Naive B cell (primary cell): ENCODE results near the gene DEAF1. TPM values are rescaled to one million over a fixed set of nuclear protein-coding genes. Genes with fewer than 3 reads are reported as not detected.
"Not testable (repeated sequence)": the region's sequence is repeated elsewhere in the genome, so short reads cannot be mapped to it uniquely, and the experiment has no call there.

Experiments
- ATAC-seq, 2 donors: fragments of 150-1000 bp; cut with Tn5 transposase; 2 replicates each; pipeline ENCODE4 v1.10.0; 2021; ENCODE audit warnings: low read depth in 2 of 2, mild to moderate bottlenecking in 2 of 2, moderate library complexity in 2 of 2
- DNase-seq: peaks from one replicate; pipeline ENCODE4 v3.0.0; 2022
- H3K27ac Mint-ChIP-seq, 6 donors: one replicate each; pipeline ENCODE4 v1.8.0; 2020 to 2022; ENCODE audit warnings: mild to moderate bottlenecking in 6 of 6, mixed read lengths in 6 of 6, moderate library complexity in 5 of 6, inconsistent platforms in 2 of 6
- H3K27me3 Mint-ChIP-seq, 3 donors: one replicate each; pipeline ENCODE4 v1.8.0; 2021 to 2022; ENCODE audit warnings: mixed read lengths in 3 of 3, mild to moderate bottlenecking in 1 of 3
- H3K36me3 Mint-ChIP-seq, 2 donors: one replicate each; pipeline ENCODE4 v1.8.0; 2020 to 2022; ENCODE audit warnings: mixed read lengths in 2 of 2, inconsistent platforms in 1 of 2, mild to moderate bottlenecking in 1 of 2
- H3K4me1 Mint-ChIP-seq, 3 donors: one replicate each; pipeline ENCODE4 v1.8.0; 2020 to 2022; ENCODE audit warnings: mixed read lengths in 3 of 3, inconsistent platforms in 1 of 3, mild to moderate bottlenecking in 1 of 3, moderate library complexity in 1 of 3
- H3K4me3 Mint-ChIP-seq, 8 donors: one replicate each; pipeline ENCODE4 v1.8.0; 2020 to 2022; ENCODE audit warnings: mild to moderate bottlenecking in 8 of 8, mixed read lengths in 8 of 8, moderate library complexity in 8 of 8, inconsistent platforms in 2 of 8
- H3K9me3 Mint-ChIP-seq, 7 donors: one replicate each; pipeline ENCODE4 v1.8.0; 2020 to 2022; ENCODE audit warnings: mixed read lengths in 7 of 7, mild to moderate bottlenecking in 5 of 7, inconsistent platforms in 2 of 7, moderate library complexity in 1 of 7
- polyA plus RNA-seq, 6 donors: library from polyadenylated mRNA; unstranded; fragments of 300-500 nt; fragmentation: Illumina TruSeq; gene quantifications; one replicate each; pipeline ENCODE4 v1.2.3, GENCODE V29; 2021; ENCODE audit warnings: low read depth in 6 of 6

The DEAF1 gene
- polyA plus RNA-seq, 6 donors from 2014 or later: 16.7 to 39.8 (median 24.7) TPM

- H3K36me3 Mint-ChIP-seq: no peaks in the 10 kb centered on the region
- H3K4me3 Mint-ChIP-seq: peak overlapping the region; percentile 82 to 95 (median 90)
- H3K9me3 Mint-ChIP-seq: no peaks in the 10 kb centered on the region
- no peaks in the 10 kb centered on the region for H3K27me3 Mint-ChIP-seq
- DNase-seq (peak; percentile 76), ATAC-seq (no peak)
- peaks cover 30 to 38% (median 37%) of the 10 kb centered on the region in 3 donors for H3K4me1 Mint-ChIP-seq
- H3K27ac Mint-ChIP-seq: peak overlapping the region in 4 of 6 donors; percentile 36 to 94 (median 92)
These were observed 2.1 kb downstream of the DEAF1 start for GRCh38 chr11:692824-693414.

DNA sequence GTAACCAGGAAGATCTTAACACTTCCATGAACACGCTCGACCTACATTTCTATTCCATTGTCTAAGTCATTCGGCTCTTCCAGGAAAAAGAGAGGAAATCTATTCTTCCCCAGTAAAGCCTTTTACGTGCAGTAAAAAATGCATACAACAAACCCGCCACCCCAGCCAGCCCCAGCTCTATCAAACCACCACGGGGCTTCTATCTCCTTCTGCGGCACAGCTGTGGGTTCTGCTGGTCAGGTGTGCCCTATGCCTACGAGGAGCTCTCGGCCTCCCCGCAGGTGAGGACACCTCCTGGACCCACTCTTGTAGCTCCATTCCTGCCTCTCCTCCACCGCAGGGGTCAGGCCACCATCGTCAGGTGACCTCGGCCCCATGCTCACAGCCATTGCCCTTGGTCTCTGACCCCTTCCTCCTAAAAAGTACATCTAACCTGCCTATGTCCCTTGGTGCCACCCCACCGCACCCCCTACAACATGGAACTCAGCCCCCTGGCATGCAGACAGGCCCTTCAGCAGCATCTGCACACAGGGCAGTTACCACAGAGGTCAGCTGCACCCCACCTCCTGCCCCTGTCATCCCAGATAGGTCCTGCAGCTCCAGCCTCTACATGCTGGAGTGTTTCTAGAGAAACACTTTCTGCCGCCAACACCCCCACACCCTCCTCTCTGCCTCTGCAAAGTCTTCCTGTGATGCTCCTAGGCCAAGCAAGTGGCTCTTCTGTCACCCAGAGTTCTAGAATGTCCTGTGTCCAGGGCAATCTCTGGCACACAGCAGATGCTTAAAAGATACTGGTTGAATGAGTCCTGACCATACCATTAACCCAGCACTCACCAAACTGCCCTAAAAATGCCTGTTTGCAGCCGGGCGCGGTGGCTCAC lies 3.1 kb downstream of the DEAF1 start:
- DNase-seq (no peak), ATAC-seq (no peak)
- H3K36me3 Mint-ChIP-seq: peaks cover 5 to 8% of the 10 kb centered on the region in 2 donors
- H3K4me1 Mint-ChIP-seq: peaks cover 26 to 28% (median 27%) of the 10 kb centered on the region in 3 donors
- H3K27me3 Mint-ChIP-seq: no peaks in the 10 kb centered on the region
- H3K4me3 Mint-ChIP-seq: peak overlapping the region in 2 of 8 donors; percentile 78 to 82
- H3K9me3 Mint-ChIP-seq: peaks cover 0 to 2% (median 0%) of the 10 kb centered on the region in 7 donors
- H3K27ac Mint-ChIP-seq: peak overlapping the region in 2 of 6 donors; percentile 56 to 57

GRCh38 chr11:690738-691633 lies 4.0 kb downstream of the DEAF1 start:
- H3K27ac Mint-ChIP-seq: peak overlapping the region in 1 of 6 donors; percentile 54
- no peak for DNase-seq
- peaks cover 19 to 27% (median 25%) of the 10 kb centered on the region in 3 donors for H3K4me1 Mint-ChIP-seq
- H3K27me3 Mint-ChIP-seq: no peaks in the 10 kb centered on the region
- peaks cover 0 to 2% (median 0%) of the 10 kb centered on the region in 7 donors for H3K9me3 Mint-ChIP-seq
- peaks cover 7 to 12% of the 10 kb centered on the region in 2 donors for H3K36me3 Mint-ChIP-seq
- ATAC-seq: no peak
- peak overlapping the region in 2 of 8 donors; percentile 29 to 82 for H3K4me3 Mint-ChIP-seq

- Mint-ChIP-seq H3K36me3 (peaks cover 7 to 12% of the 10 kb centered on the region in 2 donors), H3K4me1 (peaks cover 19 to 27% (median 25%) of the 10 kb centered on the region in 3 donors), H3K4me3 (peak overlapping the region in 1 of 8 donors; percentile 65)
- H3K9me3 Mint-ChIP-seq, H3K27me3 Mint-ChIP-seq, ATAC-seq, DNase-seq, H3K27ac Mint-ChIP-seq: not testable (repeated sequence)
These were observed 4.8 kb downstream of the DEAF1 start for GRCh38 chr11:690244-690643.

DNA sequence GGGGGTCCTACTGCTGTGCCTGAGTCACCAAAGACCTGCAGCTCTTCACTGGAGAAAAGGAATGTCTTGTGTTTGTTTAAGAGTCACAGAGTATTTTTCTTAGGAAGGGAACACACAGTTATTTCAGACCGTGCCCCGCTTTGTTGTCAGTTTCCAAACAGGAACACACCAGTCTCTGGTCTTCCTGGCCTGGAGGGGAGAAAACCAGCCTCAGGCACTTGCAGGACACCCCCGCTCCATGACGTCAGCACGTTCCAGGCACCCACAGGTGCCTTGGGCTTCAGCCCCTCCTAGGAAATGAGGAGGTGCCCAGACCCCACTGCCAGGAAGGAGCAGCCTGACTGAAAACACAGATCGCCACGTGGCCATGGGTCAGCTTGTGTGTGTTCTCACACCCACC lies 5.4 kb downstream of the DEAF1 start:
- ATAC-seq: no peak
- Mint-ChIP-seq H3K4me1 (peaks cover 19 to 27% (median 25%) of the 10 kb centered on the region in 3 donors), H3K9me3 (peaks cover 0 to 2% (median 0%) of the 10 kb centered on the region in 7 donors), H3K27ac (no peak overlapping the region), H3K4me3 (no peak overlapping the region), H3K27me3 (no peaks in the 10 kb centered on the region), H3K36me3 (peaks cover 8 to 12% of the 10 kb centered on the region in 2 donors)
- DNase-seq: no peak

DNA sequence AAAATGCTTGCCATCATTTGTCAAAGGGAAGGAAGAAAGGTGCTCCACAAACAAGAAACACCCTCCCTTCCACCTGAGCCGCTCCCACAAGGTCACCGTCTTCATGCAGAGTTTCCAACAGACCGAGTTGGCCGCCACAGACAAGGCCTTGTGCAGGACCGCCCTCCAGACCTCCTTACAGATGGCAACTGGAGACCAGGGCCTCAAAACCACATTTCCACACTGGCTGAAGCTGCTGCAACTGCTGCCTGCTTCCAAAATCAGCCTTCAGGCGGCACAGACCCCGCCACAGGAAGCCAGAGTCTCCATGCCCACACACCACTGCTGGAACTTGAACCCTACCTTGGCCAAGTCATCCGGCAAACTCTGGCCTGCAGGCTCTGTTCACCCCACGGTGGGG lies 6.3 kb downstream of the DEAF1 start:
- no peak for ATAC-seq

DNA sequence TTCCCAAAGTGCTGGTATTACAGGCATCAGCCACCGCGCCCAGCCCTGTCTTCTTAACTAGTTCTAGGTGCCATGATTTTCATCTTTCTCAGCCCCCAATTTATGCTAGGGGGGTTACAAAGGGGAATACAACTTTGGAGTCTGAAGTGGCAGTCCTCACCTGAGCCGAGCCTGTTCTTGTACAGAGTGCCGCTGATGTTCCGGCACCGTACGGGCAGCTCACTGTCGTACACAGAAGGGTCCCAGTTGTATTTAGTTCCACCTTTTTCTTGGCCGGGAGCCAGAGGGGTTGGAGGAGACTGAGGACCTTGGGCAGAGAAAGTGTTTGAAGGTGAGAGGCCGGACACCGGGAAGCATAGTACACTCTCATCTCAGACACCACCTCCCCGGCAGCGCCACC lies 7.3 kb downstream of the DEAF1 start:
- ATAC-seq: no peak
- H3K36me3 Mint-ChIP-seq: peaks cover 23 to 26% of the 10 kb centered on the region in 2 donors
- H3K4me1 Mint-ChIP-seq: peaks cover 9 to 13% (median 12%) of the 10 kb centered on the region in 3 donors
- no peak overlapping the region for H3K4me3 Mint-ChIP-seq
- no peak for DNase-seq
- no peaks in the 10 kb centered on the region for H3K27me3 Mint-ChIP-seq
- H3K9me3 Mint-ChIP-seq: peaks cover 0 to 2% (median 0%) of the 10 kb centered on the region in 7 donors
- H3K27ac Mint-ChIP-seq: no peak overlapping the region

More for the DNA sequence above, 6.3 kb downstream of the DEAF1 start:
- Mint-ChIP-seq H3K36me3 (peaks cover 15 to 17% of the 10 kb centered on the region in 2 donors), H3K9me3 (peaks cover 0 to 2% (median 0%) of the 10 kb centered on the region in 7 donors), H3K27ac (no peak overlapping the region), H3K4me3 (no peak overlapping the region), H3K27me3 (no peaks in the 10 kb centered on the region), H3K4me1 (peaks cover 18 to 22% (median 22%) of the 10 kb centered on the region in 3 donors)
- no peak for DNase-seq

GRCh38 chr11:686451-687243 lies 8.4 kb downstream of the DEAF1 start:
- no peak for DNase-seq
- H3K36me3 Mint-ChIP-seq: peaks cover 23 to 37% of the 10 kb centered on the region in 2 donors
- no peaks in the 10 kb centered on the region for H3K27me3 Mint-ChIP-seq
- peaks cover 0 to 5% (median 0%) of the 10 kb centered on the region in 7 donors for H3K9me3 Mint-ChIP-seq
- peaks cover 2 to 5% (median 4%) of the 10 kb centered on the region in 3 donors for H3K4me1 Mint-ChIP-seq
- peak overlapping the region in 1 of 8 donors; percentile 22 for H3K4me3 Mint-ChIP-seq
- H3K27ac Mint-ChIP-seq: no peak overlapping the region
- no peak for ATAC-seq

- Mint-ChIP-seq H3K27me3 (no peaks in the 10 kb centered on the region), H3K36me3 (peaks cover 20 to 33% of the 10 kb centered on the region in 2 donors), H3K27ac (no peak overlapping the region), H3K4me1 (no peaks in the 10 kb centered on the region), H3K9me3 (peaks cover 0 to 3% (median 0%) of the 10 kb centered on the region in 7 donors), H3K4me3 (no peak overlapping the region)
- DNase-seq: no peak
- no peak for ATAC-seq
These were observed 14.1 kb downstream of the DEAF1 start for GRCh38 chr11:680970-681369.

DNA sequence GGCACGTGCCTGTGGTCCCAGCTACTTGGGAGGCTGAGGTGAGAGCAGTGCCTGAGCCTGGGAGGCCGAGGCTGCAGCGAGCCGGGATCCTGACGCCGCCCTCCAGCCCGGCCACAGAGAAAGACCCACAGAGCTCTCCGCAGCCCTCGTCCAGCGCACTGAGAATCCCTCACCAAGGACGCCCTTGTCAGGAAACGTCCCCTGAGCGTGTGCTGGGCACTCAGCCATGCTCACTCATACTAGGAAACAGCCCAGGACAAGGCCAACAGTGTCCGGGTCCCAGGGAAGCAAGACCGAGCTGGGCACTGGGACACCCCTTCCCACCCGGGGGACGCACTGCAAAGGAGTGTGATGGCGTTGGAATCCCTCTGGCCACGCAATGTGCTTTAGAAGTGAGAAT lies 14.5 kb downstream of the DEAF1 start:
- Mint-ChIP-seq H3K27me3 (no peaks in the 10 kb centered on the region), H3K4me1 (no peaks in the 10 kb centered on the region), H3K9me3 (peaks cover 0 to 3% (median 0%) of the 10 kb centered on the region in 7 donors), H3K36me3 (peaks cover 20 to 33% of the 10 kb centered on the region in 2 donors), H3K27ac (no peak overlapping the region), H3K4me3 (peak overlapping the region in 1 of 8 donors; percentile 20)
- no peak for ATAC-seq
- no peak for DNase-seq

GRCh38 chr11:679271-680207 lies 15.5 kb downstream of the DEAF1 start:
- H3K27me3 Mint-ChIP-seq: no peaks in the 10 kb centered on the region
- H3K4me1 Mint-ChIP-seq: no peaks in the 10 kb centered on the region
- H3K27ac Mint-ChIP-seq: no peak overlapping the region
- no peak for ATAC-seq
- H3K9me3 Mint-ChIP-seq: peaks cover 0 to 3% (median 0%) of the 10 kb centered on the region in 7 donors
- H3K4me3 Mint-ChIP-seq: no peak overlapping the region
- peaks cover 18 to 33% of the 10 kb centered on the region in 2 donors for H3K36me3 Mint-ChIP-seq
- DNase-seq: no peak
